GM18526 (cell line): Measurements from ENCODE around the gene SIN3A.

Experiments used
- POLR2A ChIP-seq: IDR thresholded peaks from 3 replicates; pipeline ENCODE4 v1.6.1; 2011; ENCODE audit not compliant: insufficient read length; ENCODE audit errors: extremely low read depth

Gene SIN3A

DNA sequence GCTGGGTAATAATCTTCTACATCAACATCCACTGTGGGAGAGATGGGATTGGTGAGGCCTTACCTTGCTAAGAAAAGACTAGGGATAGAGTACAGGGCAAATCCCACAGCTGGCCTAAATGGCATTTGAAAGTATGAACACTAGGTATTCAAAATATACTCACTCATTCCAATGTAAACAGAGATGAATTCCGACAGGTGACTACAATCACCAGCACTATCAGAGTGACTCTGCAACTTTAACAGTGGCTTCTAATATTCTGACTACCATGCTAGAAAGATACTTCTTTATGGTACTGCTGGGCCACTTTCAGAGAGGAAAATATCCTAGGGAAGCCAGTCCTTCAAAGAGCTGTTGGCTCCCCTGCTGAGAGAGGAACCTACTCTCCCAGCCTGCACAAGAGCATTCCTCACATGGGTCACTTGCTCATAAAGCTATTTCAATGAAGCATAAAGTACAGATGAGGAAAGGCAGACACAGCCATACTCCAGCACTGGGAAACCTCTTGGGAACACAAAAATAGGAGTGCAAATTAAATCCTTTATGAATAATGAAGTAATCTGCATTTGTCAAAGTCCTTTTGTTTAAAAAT, 61.6 kb downstream of the SIN3A start:
- TF ChIP-seq POLR2A: no peak

DNA sequence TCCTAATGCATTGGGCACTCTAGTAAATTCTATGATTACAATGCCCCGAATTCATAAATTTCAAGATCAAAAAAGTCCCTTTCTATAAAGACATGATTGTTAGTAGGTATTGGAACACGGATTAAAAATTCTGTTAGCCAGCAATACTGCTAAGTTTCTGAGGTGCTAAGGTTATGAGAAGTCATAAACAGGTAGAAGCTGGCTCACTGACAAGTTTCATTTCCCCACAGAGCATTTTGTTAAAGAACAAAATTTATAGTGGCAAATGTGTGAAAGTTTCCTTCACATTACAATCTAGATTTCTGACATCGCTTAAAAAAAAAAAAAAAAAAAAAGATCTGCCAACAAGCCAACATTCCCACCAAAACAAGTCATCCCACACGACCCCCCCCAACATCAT, 70.7 kb downstream of the SIN3A start:
- TF ChIP-seq POLR2A: no peak

DNA sequence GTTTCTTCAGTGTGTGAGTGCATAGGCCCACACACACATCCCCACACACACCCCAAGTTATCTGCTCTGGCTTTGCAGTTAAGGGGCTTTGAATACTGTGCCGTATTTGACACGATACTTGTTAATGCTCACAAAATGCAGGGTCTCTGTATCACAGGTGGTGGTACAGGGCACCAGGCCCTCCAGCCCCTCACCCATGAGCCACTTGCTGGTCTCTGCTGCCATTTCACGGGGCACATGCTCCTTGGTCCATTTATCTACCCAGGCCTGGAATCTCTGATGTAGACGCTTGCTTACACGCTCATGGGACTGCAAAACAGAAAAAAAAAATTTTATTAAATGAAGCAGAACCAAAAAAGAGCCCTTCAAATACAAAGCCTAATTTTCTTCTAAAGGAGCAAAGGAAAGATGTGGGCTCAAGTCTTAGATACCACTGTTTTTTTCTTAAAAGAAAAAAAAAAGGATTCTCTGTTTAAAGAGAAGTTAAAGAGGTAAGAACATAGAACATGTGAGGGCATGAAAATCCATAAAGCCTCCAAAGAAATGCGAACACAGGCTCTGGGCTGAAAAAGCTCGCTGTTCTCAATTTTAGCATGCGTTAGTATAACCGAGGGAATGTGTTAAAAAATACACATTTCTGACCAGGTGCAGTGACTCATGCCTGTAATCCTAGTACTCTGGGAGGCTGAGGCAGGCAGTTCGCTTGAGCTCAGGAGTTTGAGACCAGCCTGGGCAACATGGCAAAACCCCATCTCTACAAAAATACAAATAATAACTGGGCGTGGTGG, 79.4 kb downstream of the SIN3A start:
- TF ChIP-seq POLR2A: no peak

DNA sequence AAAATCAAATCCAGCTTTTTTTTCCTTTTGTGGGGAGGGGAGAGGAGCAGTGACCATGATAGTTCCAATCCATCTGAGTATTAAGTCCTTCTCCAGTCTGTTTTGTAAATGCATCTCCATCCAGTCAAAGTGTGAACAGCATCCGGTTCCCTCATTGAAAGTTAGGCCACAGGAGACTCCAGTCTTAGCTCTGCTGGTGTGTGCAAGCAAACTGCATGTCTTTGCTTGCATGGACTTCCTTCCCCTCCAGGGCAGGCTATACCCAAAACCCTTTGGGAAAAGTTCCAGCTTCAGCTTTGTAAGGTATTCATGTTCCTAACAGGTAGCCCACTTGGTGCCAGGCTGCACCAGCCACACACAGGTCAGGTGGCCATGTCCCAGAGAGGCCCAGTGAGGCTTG, 80.0 kb downstream of the SIN3A start:
- no peak for TF ChIP-seq POLR2A

DNA sequence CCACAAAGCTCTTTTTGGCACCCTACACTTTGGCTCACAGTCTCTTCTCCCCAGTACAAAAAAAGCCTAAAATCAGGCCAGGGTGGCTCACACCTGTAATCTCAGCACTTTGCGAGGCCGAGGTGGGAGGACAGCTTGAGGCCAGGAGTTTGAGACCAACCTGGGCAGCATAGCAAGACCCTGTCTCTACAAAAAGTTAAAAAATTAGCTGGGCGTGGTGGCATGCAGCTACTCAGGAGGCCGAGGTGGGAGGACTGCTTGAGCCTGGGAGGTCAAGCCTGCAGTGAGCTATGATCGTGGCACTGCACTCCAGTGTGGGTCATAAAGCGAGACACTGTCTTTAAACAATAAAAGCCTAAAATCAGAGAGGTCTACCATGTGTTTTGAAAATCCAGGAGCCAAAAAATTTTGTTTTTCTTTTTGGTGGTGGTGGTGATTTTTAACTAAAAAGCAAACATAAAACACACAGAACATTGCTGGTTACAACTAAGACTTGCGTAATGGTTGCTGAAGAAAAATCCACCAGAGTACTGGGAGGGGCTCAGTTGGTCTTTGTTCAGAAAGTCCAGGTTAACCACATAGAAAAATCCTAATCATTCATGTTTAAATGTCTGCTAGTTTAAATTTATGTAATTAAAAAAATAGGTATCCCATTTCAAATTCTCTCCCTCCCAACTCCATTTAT, 81.5 kb downstream of the SIN3A start:
- no peak for TF ChIP-seq POLR2A

DNA sequence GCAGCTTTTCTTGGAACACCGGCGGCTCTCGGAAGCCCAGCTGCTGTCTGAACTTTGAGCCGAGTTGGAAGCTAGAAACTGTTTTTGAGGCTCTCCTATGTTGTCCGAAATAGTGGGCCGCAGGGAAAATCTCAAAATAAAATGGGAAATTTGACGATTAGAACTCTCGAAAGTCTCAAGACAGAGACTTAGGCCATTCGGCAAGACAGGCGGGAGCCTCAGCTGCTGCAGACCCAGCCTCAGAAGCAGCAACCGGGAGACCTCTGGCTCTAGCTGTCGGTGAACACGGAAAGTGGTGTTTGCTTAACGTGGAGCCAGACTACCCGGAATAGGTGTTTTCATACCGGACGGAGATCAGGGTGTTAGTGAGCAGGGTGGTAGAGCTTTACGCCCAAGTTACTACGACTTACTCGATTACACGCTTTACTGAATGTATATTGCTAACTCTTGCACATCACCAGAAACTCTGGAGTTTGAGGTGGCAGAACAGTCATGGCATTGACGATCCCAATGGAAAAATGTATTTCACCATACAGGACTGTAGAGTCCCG, 82.7 kb downstream of the SIN3A start:
- no peak for TF ChIP-seq POLR2A

DNA sequence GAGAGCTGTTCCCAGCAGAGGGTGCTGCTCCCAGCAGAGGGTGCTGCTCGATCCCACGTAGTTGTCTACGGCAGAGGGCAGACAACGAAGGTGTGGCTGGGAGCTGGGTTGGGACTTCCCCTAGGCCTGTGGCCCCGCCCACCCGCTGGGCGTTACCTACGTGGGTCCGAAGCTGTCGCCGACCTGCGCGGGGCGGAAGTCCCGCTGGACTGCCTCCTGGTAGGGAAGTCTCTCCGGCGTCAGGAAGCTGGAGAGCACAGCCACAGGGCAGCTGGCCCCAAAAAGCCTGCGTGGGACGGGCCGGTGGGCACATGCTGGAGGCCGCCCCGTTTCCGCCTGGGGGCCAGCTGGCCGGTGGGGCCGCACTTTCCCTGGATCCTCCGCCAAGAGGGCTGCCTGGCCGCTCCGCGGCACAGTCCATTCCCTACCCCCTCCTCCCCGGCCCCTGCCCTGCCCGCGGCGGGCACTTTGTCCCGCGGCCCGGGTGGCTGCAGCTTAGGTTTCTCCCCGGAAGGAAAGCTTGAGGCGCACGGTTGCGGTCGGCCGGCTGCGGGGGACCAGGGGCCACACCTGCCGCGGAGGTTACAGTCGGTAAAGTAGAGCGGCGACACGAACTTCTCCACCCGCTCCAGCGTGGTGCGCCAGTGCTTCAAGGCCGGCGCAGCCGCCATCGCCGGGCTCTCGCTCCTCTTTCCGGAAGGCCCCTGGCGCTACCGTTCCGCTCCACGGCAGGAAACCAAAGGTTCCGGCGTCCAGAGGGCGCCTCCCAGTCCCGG, 83.4 kb downstream of the SIN3A start, which contains the start of gene MAN2C1:
Gene MAN2C1, minus strand, starts transcription at position 695 of the 776 bp plus-strand sequence. Its CDS starts 24 bp downstream, at position 671.
- peak; percentile 92 for TF ChIP-seq POLR2A

DNA sequence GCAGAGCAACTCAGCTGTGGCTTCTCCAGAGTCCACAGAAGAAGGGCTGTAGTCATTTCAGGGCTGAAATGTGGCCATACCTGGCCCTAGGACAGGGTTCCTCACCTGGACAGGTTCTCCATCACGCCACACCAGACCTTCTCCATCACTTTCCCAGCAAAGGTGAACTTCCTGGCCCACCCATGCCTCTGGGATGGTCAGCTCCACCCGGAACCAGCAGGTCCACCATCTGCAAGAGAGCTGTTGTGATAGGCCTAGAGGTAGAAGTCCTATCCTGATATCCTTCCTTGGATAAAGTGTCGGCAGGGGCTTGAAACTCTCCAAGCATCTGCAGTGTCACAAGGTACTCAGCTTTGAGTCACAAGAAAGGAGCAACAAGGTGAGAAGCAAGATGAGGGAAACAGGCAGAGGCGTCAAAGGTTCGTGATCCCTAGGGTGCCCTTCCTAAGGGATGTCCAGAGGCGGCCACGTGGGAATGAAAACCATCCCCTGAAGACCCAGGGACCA, 84.0 kb downstream of the SIN3A start:
- TF ChIP-seq POLR2A: no peak

DNA sequence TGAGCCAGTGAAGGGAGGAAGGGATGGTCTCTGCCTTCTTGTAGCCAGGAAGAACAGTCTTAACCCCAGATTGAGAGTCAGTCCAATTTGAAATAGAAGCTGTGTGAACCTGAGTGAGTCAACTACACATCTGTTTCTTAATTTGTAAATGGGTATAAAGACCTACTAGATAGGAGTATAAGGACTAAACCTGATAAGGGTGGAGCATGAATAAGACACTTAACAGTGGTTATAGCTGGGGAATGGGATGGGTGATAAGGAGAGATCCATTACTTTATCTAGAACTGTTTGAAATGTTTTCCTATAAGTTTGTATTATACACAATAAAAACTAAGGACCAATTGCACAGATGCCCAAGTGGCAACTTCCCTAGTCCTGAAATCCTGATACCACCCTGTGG, 84.5 kb downstream of the SIN3A start:
- no peak for TF ChIP-seq POLR2A

DNA sequence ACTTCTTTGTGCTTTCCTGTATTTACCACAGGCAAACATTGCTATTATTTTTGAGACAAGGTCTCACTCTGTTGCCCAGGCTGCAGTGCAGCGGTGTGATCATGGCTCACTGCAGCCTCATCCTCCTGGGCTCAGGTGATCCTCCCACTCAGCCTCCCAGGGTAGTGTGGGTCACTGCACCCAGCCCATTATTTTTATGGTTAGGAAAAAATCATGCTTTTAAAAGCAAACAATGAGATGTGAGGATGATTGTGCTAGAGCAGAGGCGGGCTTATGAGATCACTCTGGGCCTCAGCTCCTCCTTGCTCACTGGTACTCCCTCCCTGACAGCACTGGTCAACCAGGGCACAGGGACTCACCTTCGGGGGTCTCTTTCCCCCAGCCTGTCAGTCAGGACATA, 85.3 kb downstream of the SIN3A start:
- TF ChIP-seq POLR2A: no peak

DNA sequence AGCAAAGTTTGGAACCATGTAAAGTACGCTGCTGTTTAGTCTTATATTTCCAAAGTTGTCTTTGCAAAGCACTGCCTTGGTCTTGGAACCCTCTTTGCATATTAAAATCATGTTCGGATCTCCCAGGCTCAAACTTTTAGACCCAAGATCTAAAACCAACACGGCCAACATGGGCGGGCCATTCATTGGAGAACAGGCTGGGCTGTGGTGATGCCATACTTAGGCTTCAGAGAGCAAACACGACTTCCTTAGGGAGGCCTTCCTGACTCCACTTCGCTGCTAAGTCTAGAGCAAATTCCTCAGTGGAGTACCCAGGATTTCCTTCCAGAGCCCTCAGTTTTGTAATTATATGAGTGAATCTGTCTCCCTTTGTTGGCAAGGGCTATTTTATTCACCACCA, 86.6 kb downstream of the SIN3A start:
- TF ChIP-seq POLR2A: no peak

DNA sequence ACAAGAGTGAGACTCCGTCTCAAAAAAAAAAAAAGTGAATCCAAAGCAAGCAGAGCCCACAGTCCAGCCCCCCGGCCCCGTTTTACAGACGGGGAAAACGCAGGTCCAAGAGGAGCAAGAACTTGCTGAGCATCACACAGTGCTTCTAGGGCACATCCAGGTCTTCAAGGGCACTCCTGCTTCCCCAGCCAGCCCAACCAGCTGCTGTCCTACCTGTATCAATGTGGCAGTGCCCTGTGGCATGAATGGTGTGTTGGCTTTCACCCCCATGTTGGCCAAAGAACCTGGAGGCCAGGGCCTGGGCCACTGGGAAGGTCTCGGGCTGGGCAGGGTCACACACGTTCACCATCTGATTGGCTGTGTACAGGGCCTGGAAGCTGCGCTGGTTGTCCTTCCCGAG, 87.7 kb downstream of the SIN3A start:
- TF ChIP-seq POLR2A: no peak

DNA sequence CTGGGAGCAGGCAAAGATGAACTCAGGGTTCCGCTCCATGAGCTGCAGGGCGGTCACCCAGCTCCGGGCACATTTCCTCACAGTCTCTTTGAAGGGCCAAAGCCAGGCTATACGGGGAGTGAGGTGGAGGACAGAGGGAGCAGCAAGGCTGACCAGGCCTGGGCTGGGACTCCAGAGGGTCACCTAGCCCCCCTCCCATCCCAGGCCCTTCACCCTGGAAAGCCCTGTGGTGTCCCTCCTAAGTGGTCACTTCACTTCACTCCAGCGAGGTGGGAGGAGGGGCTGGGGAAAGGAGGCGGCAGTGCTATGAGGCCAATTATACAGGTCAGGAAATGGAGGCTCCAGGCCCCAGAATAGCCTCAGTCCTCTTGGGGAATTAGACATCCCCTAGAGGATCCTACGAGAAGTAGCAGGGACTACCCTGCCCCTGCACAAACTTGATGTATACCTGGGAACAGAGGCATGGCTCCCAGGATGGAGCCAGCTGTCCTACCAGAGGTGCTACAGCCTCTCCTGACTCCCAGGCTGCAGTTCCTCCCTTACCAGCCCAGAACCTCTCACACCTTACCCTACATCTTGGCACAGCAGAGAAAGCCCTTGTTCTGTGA, 88.7 kb downstream of the SIN3A start:
- TF ChIP-seq POLR2A: no peak

DNA sequence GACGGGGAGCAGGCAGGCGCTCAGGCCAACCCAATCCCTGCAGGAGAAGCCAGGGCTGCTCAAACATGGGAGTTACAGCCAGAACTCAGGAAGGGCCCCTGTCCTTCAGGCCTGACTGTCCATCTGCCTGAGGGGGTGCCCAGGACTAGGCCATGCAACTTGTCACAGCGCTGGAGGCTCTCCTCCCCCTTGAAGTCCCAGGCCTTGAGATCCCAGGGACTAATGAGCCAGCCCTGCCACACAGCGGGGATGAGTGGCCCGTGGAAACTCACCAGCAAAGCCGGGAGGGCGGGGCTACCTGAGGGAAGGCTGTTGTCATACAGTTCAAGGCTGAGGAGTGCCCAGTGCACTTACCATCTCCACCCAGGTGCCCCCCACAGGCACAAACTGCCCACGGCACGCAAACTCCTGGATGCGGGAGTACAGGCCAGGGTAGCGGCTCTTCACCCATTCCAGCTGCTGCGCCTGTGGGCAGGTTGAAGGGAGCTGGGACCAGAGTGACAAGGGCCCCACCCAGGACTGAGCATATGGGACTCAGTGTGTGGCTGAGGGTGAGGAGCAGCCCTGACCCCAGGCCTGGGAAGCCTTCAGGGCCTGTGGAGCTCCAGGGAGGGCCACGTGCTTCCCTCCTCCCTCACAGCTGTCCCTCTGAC, 89.4 kb downstream of the SIN3A start:
- TF ChIP-seq POLR2A: no peak
